ENCODE results near the gene KDM2B.

KDM2B gene

DNA sequence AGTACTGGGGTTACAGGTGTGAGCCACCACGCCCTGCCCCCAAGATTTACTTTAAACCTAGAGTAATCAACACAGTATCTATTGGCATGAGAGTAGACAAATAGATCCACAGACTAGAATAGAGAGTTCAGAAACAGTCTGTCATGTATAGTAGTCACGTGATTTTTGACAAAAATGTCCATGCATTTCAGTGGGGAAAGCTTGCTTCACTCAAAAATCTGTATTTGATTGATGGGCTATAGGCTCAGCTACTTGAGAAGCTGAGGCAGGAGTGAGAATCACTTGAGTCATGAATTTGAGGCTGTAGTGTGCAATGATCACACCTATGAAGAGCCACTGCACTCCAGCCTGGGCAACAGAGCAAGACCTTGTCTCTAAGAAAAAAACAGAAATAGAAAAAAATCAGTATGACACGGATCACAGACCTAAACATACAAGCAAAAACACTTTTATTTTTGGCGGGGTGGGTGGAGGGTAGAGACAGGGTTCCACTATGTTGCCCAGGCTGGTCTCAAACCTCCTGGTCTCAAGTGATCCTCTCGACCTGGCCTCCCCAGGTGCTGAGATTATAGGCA is 37.9 kb upstream of the KDM2B start:
- Histone ChIP-seq H3K79me2 (ENCODE audit: insufficient read depth, low read length) (no peaks in the 10 kb centered on the region), H3K27ac (ENCODE audit: low read depth, low read length, poor library complexity, severe bottlenecking) (no peak overlapping the region), H3K9me3 (ENCODE audit: low read length) (no peaks in the 10 kb centered on the region), H3K9me2 (ENCODE audit: low read depth, low read length) (no peaks in the 10 kb centered on the region), H4K20me1 (ENCODE audit: insufficient read depth, low read length) (no peaks in the 10 kb centered on the region), H3K36me3 (ENCODE audit: insufficient read depth, low read length) (no peaks in the 10 kb centered on the region), H3K4me1 (ENCODE audit: insufficient read depth, low read length, severe bottlenecking) (no peaks in the 10 kb centered on the region), H3K4me2 (ENCODE audit: low read length) (no peak overlapping the region), H3K27me3 (ENCODE audit: insufficient read depth, low read length) (no peaks in the 10 kb centered on the region), H3K4me3 (ENCODE audit: low read depth, low read length, poor library complexity, severe bottlenecking) (no peak overlapping the region), H3F3A (ENCODE audit: insufficient read depth, low read length) (no peaks in the 10 kb centered on the region), H2AFZ (ENCODE audit: low read length) (no peak overlapping the region), H3K9ac (ENCODE audit: low read length) (no peak overlapping the region)
- TF ChIP-seq, protein P1, sequence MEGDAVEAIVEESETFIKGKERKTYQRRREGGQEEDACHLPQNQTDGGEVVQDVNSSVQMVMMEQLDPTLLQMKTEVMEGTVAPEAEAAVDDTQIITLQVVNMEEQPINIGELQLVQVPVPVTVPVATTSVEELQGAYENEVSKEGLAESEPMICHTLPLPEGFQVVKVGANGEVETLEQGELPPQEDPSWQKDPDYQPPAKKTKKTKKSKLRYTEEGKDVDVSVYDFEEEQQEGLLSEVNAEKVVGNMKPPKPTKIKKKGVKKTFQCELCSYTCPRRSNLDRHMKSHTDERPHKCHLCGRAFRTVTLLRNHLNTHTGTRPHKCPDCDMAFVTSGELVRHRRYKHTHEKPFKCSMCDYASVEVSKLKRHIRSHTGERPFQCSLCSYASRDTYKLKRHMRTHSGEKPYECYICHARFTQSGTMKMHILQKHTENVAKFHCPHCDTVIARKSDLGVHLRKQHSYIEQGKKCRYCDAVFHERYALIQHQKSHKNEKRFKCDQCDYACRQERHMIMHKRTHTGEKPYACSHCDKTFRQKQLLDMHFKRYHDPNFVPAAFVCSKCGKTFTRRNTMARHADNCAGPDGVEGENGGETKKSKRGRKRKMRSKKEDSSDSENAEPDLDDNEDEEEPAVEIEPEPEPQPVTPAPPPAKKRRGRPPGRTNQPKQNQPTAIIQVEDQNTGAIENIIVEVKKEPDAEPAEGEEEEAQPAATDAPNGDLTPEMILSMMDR (IDR thresholded peaks at IDR 0.05; ENCODE audit: low read length): no peak
- TF ChIP-seq EZH2 (IDR thresholded peaks at IDR 0.05; ENCODE audit: borderline replicate concordance, low read length): no peak

DNA sequence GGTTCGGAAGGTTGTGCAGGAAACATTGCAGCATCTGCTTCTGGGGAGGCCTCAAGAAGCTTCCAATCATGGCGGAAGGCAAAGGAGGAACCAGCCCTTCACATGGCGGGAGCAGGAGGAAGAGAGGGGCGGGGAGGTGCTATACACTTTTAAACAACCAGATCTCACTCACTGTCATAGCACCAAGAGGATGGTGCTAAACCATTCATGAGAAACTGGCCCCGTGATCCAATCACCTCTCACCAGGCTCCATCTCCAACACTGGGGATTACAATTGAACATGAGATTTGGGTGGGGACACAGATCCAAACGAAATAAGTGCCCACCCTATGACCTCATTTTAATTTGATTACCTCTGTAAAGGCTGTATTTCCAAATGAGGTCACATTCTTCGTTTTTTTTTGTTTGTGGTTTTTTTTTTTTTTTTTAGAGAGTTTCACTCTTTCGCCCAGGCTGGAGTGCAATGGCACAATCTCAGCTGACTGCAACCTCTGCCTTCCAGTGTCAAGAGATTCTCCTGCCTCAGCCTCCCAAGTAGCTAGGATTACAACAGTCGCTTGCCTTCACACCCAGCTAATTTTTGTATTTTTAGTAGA is 34.1 kb upstream of the KDM2B start:
- no peaks in the 10 kb centered on the region for H3K9me2 ChIP-seq (ENCODE audit: low read depth, low read length)
- H3K27ac ChIP-seq (ENCODE audit: low read depth, low read length, poor library complexity, severe bottlenecking): no peak overlapping the region
- H3K27me3 ChIP-seq (ENCODE audit: insufficient read depth, low read length): no peaks in the 10 kb centered on the region
- no peaks in the 10 kb centered on the region for H3F3A ChIP-seq (ENCODE audit: insufficient read depth, low read length)
- H3K9ac ChIP-seq (ENCODE audit: low read length): no peak overlapping the region
- TF ChIP-seq, protein P1 (IDR thresholded peaks at IDR 0.05; ENCODE audit: low read length): no peak
- TF ChIP-seq EZH2 (IDR thresholded peaks at IDR 0.05; ENCODE audit: borderline replicate concordance, low read length): no peak
- H3K4me1 ChIP-seq (ENCODE audit: insufficient read depth, low read length, severe bottlenecking): no peaks in the 10 kb centered on the region
- no peaks in the 10 kb centered on the region for H3K9me3 ChIP-seq (ENCODE audit: low read length)
- H4K20me1 ChIP-seq (ENCODE audit: insufficient read depth, low read length): no peaks in the 10 kb centered on the region
- H3K4me2 ChIP-seq (ENCODE audit: low read length): no peak overlapping the region
- no peak overlapping the region for H2AFZ ChIP-seq (ENCODE audit: low read length)
- no peaks in the 10 kb centered on the region for H3K36me3 ChIP-seq (ENCODE audit: insufficient read depth, low read length)
- H3K4me3 ChIP-seq (ENCODE audit: low read depth, low read length, poor library complexity, severe bottlenecking): no peak overlapping the region
- H3K79me2 ChIP-seq (ENCODE audit: insufficient read depth, low read length): no peaks in the 10 kb centered on the region

DNA sequence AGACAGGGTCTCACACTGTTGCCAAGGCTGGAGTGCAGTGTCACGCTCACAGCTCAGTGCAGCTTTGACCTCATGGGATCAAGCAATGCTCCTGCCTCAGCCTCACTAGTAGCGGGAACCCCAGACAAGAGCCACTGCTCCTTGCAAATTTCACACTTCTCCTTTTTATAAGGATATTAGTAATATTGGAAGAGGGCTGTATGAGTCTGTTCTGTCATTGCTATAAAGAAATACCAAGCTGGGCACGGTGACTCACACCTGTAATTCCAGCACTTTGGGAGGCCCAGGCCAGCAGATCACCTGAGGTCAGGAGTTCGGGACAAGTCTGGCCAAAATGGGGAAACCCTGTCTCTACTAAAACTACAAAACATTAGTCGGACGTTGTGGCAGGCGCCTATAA is 32.6 kb upstream of the KDM2B start:
- H3K9me3 ChIP-seq (ENCODE audit: low read length): no peaks in the 10 kb centered on the region
- 0 out of 2 replicates have a peak, but pooled peaks cover 2% of the 10 kb centered on the region for H3K27me3 ChIP-seq (ENCODE audit: insufficient read depth, low read length)
- H3K9me2 ChIP-seq (ENCODE audit: low read depth, low read length): no peaks in the 10 kb centered on the region
- H3K27ac ChIP-seq (ENCODE audit: low read depth, low read length, poor library complexity, severe bottlenecking): no peak overlapping the region
- no peak overlapping the region for H3K4me3 ChIP-seq (ENCODE audit: low read depth, low read length, poor library complexity, severe bottlenecking)
- TF ChIP-seq, protein P1 (IDR thresholded peaks at IDR 0.05; ENCODE audit: low read length): no peak
- no peak for TF ChIP-seq EZH2 (IDR thresholded peaks at IDR 0.05; ENCODE audit: borderline replicate concordance, low read length)
- no peaks in the 10 kb centered on the region for H3K36me3 ChIP-seq (ENCODE audit: insufficient read depth, low read length)
- no peak overlapping the region for H3K9ac ChIP-seq (ENCODE audit: low read length)
- no peaks in the 10 kb centered on the region for H4K20me1 ChIP-seq (ENCODE audit: insufficient read depth, low read length)
- no peaks in the 10 kb centered on the region for H3K4me1 ChIP-seq (ENCODE audit: insufficient read depth, low read length, severe bottlenecking)
- H2AFZ ChIP-seq (ENCODE audit: low read length): no peak overlapping the region
- no peaks in the 10 kb centered on the region for H3K79me2 ChIP-seq (ENCODE audit: insufficient read depth, low read length)
- no peaks in the 10 kb centered on the region for H3F3A ChIP-seq (ENCODE audit: insufficient read depth, low read length)
- no peak overlapping the region for H3K4me2 ChIP-seq (ENCODE audit: low read length)
